Measurements from ENCODE around the gene MBOAT2. TPM values are rescaled to one million over a fixed set of nuclear protein-coding genes. Genes with fewer than 3 reads are reported as not detected.

Gene MBOAT2
- total RNA-seq, 3 donors from 2014 or later (not counting 1 experiment from before 2014, with no cell fraction given), result 2.9 to 18.4 (median 4.2) TPM

DNA sequence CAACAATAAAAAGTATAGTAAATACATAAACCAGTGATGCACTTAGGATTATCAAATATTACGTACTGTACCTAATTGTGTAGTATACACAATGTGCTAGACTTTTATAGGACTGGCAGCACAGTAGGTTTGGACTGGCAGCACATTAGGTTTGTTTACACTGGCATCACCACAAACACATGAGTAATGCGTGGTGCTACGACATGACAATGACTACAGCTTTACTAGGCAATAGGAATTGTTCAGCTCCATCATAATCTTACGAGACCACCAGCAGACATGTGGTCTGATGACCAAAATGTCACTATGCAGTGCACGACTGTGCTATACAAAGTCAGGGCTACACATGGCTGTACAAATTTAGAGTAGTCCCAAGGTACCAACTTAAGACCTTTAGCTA is 2.3 kb downstream of the MBOAT2 start:
- Histone ChIP-seq H3K9me3 (ENCODE audit: control insufficient read depth, insufficient read depth, low read length) (no peaks in the 10 kb centered on the region), H3K27me3 (ENCODE audit: control insufficient read depth, insufficient read depth, low read length) (no peaks in the 10 kb centered on the region), H3K27ac (ENCODE audit: low read length) (no peak overlapping the region), H3K4me1 (ENCODE audit: control insufficient read depth, insufficient read depth, low read length) (peaks cover 14% of the 10 kb centered on the region), H3K4me3 (ENCODE audit: low read length) (no peak overlapping the region), H3K36me3 (ENCODE audit: control insufficient read depth, insufficient read depth, low read length) (no peaks in the 10 kb centered on the region)
- H3K9me3 Mint-ChIP-seq, result no peaks in the 10 kb centered on the region
- no peak overlapping the region for H3K4me3 Mint-ChIP-seq
- no peak overlapping the region for H3K27ac Mint-ChIP-seq
- WGBS (ENCODE audit: insufficient coverage), result 92% methylated on average over 5 of the region's 5 CpGs
- H3K4me1 Mint-ChIP-seq, result peaks cover 7 to 16% of the 10 kb centered on the region in 2 donors
- intact Hi-C loops (cut with micrococcal nuclease), result no loop called here
- DNase-seq, result no peak
- ATAC-seq, result no peak
- peaks cover 0 to 6% of the 10 kb centered on the region in 2 donors for H3K27me3 Mint-ChIP-seq (ENCODE audit: low read depth in 2 of 2)
- no peaks in the 10 kb centered on the region for H3K36me3 Mint-ChIP-seq
- TF ChIP-seq, protein P1, sequence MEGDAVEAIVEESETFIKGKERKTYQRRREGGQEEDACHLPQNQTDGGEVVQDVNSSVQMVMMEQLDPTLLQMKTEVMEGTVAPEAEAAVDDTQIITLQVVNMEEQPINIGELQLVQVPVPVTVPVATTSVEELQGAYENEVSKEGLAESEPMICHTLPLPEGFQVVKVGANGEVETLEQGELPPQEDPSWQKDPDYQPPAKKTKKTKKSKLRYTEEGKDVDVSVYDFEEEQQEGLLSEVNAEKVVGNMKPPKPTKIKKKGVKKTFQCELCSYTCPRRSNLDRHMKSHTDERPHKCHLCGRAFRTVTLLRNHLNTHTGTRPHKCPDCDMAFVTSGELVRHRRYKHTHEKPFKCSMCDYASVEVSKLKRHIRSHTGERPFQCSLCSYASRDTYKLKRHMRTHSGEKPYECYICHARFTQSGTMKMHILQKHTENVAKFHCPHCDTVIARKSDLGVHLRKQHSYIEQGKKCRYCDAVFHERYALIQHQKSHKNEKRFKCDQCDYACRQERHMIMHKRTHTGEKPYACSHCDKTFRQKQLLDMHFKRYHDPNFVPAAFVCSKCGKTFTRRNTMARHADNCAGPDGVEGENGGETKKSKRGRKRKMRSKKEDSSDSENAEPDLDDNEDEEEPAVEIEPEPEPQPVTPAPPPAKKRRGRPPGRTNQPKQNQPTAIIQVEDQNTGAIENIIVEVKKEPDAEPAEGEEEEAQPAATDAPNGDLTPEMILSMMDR (IDR thresholded peaks at IDR 0.05), result no peak

DNA sequence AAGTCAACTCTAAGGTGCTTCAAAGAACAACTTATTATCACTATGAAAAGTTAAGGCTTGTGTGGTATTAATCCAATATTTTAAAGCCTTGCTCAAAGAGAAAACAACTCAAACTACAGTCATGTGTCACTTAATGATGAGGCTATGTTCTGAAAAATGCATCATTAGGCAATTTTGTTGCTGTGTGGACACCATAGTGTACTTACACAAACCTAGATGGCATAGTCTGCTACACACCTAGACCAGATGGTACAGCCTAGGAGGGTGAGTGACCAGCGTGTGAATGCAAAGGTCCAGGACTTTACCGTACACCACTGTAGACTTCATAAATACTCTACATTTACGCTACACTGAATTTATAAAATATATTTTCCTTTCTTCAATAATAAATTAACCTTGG is 3.0 kb downstream of the MBOAT2 start:
- WGBS (ENCODE audit: insufficient coverage), result 100% methylated on average over 3 of the region's 3 CpGs
- H3K27ac Mint-ChIP-seq, result no peak overlapping the region
- no peak overlapping the region for H3K27ac ChIP-seq (ENCODE audit: low read length)
- H3K9me3 Mint-ChIP-seq, result no peaks in the 10 kb centered on the region
- ATAC-seq (no peak), DNase-seq (no peak)
- H3K9me3 ChIP-seq (ENCODE audit: control insufficient read depth, insufficient read depth, low read length), result no peaks in the 10 kb centered on the region
- no peak overlapping the region for H3K4me3 Mint-ChIP-seq
- TF ChIP-seq, protein P1 (IDR thresholded peaks at IDR 0.05), result no peak
- H3K36me3 ChIP-seq (ENCODE audit: control insufficient read depth, insufficient read depth, low read length), result no peaks in the 10 kb centered on the region
- no peaks in the 10 kb centered on the region for H3K27me3 ChIP-seq (ENCODE audit: control insufficient read depth, insufficient read depth, low read length)
- peaks cover 7 to 16% of the 10 kb centered on the region in 2 donors for H3K4me1 Mint-ChIP-seq
- no peak overlapping the region for H3K4me3 ChIP-seq (ENCODE audit: low read length)
- peaks cover 14% of the 10 kb centered on the region for H3K4me1 ChIP-seq (ENCODE audit: control insufficient read depth, insufficient read depth, low read length)
- intact Hi-C loops (cut with micrococcal nuclease), result no loop called here
- peaks cover 0 to 6% of the 10 kb centered on the region in 2 donors for H3K27me3 Mint-ChIP-seq (ENCODE audit: low read depth in 2 of 2)
- H3K36me3 Mint-ChIP-seq, result no peaks in the 10 kb centered on the region

DNA sequence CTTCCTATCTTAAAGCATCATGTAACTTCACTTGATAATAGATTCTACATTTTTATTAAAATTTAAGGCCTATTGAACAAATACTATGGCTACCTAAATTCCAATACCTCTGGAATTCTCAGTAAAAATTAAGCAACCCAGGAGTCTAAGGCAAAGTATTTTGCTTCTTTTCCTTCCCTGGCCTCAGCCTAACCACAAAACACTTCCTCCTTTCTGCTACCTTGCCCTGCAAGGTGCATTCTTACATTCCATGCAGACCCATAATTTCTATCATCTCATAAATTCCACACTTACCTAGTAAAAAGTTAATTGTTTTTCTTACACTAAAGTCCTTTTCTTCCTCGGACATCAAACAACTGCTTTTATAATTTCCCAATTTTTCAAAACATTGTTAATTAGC is 3.7 kb downstream of the MBOAT2 start:
- Mint-ChIP-seq H3K36me3 (no peaks in the 10 kb centered on the region), H3K27ac (no peak overlapping the region), H3K4me3 (no peak overlapping the region), H3K9me3 (no peaks in the 10 kb centered on the region), H3K27me3 (ENCODE audit: low read depth in 2 of 2) (peaks cover 0 to 6% of the 10 kb centered on the region in 2 donors), H3K4me1 (peaks cover 7 to 13% of the 10 kb centered on the region in 2 donors)
- Histone ChIP-seq H3K27me3 (ENCODE audit: control insufficient read depth, insufficient read depth, low read length) (no peaks in the 10 kb centered on the region), H3K4me3 (ENCODE audit: low read length) (no peak overlapping the region), H3K27ac (ENCODE audit: low read length) (no peak overlapping the region), H3K9me3 (ENCODE audit: control insufficient read depth, insufficient read depth, low read length) (no peaks in the 10 kb centered on the region), H3K4me1 (ENCODE audit: control insufficient read depth, insufficient read depth, low read length) (peaks cover 14% of the 10 kb centered on the region), H3K36me3 (ENCODE audit: control insufficient read depth, insufficient read depth, low read length) (no peaks in the 10 kb centered on the region)
- WGBS (ENCODE audit: insufficient coverage), result 92% methylated on average over 1 of the region's 1 CpG
- TF ChIP-seq, protein P1 (IDR thresholded peaks at IDR 0.05), result no peak
- intact Hi-C loops (cut with micrococcal nuclease), result no loop called here
- DNase-seq, result no peak
- no peak for ATAC-seq

DNA sequence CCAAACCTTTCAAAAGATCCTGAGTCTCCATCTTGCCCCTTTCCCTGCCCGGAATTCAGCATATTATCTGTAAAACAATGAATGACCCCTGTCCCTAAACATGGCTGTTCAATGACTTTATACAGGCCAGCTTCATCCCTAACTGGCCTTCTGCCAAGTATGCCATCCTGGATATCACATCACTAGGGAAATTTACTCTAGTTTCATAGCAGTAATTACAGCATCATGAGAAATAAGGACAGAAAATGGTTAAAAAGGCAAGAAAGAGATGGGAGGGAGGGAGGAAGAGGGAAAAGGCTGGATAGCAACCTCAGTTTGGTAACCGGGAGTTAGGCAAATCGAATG is 4.4 kb downstream of the MBOAT2 start:
- H3K27ac ChIP-seq (ENCODE audit: low read length), result no peak overlapping the region

More for the DNA sequence above, 4.4 kb downstream of the MBOAT2 start:
- TF ChIP-seq, protein P1 (IDR thresholded peaks at IDR 0.05), result no peak
- Mint-ChIP-seq H3K27ac (no peak overlapping the region), H3K9me3 (no peaks in the 10 kb centered on the region), H3K4me1 (peaks cover 7% of the 10 kb centered on the region in 2 donors), H3K36me3 (no peaks in the 10 kb centered on the region), H3K4me3 (no peak overlapping the region), H3K27me3 (ENCODE audit: low read depth in 2 of 2) (peaks cover 0 to 6% of the 10 kb centered on the region in 2 donors)
- intact Hi-C loops (cut with micrococcal nuclease), result no loop called here
- Histone ChIP-seq H3K36me3 (ENCODE audit: control insufficient read depth, insufficient read depth, low read length) (no peaks in the 10 kb centered on the region), H3K4me1 (ENCODE audit: control insufficient read depth, insufficient read depth, low read length) (peaks cover 9% of the 10 kb centered on the region), H3K4me3 (ENCODE audit: low read length) (no peak overlapping the region), H3K9me3 (ENCODE audit: control insufficient read depth, insufficient read depth, low read length) (no peaks in the 10 kb centered on the region), H3K27me3 (ENCODE audit: control insufficient read depth, insufficient read depth, low read length) (no peaks in the 10 kb centered on the region)
- DNase-seq (no peak), ATAC-seq (no peak)
- WGBS (ENCODE audit: insufficient coverage), result 93% methylated on average over 2 of the region's 3 CpGs
